Spleen (tissue), 11 donors: ENCODE data around the gene ZNF648. TPM values are rescaled to one million over a fixed set of nuclear protein-coding genes. Genes with fewer than 3 reads are reported as not detected.

Source experiments
- DNase-seq: peaks from one replicate; pipeline ENCODE4 v3.0.0-alpha.2; 2020
- H3K27ac ChIP-seq, 8 donors: fragments of 200-600 bp; sonication (generic) in 7 of 8; 1 replicate in 4 of 8; 2 replicates in 4 of 8; pipeline versions ENCODE4 v1.5.0 to v1.8.0; 2016 to 2021; ENCODE audit warnings: inconsistent platforms in 4 of 8, mild to moderate bottlenecking in 4 of 8, moderate library complexity in 1 of 8
- H3K27me3 ChIP-seq, 7 donors: fragments of 200-600 bp; sonication (generic) in 6 of 7; replicated peaks in 1 of 7; 1 replicate in 4 of 7; 2 replicates in 3 of 7; pipeline versions ENCODE4 v1.5.0 to v1.8.0; 2016 to 2021; ENCODE audit warnings: inconsistent platforms in 3 of 7, mild to moderate bottlenecking in 1 of 7
- H3K36me3 ChIP-seq, 6 donors: fragments of 200-600 bp; sonication (generic) in 5 of 6; 1 replicate in 4 of 6; 2 replicates in 2 of 6; pipeline versions ENCODE4 v1.5.0 to v1.8.0; 2016 to 2021; ENCODE audit warnings: inconsistent platforms in 2 of 6
- H3K4me1 ChIP-seq, 6 donors: fragments of 200-600 bp; sonication (generic) in 5 of 6; 1 replicate in 3 of 6; 2 replicates in 3 of 6; pipeline versions ENCODE4 v1.5.0 to v1.8.0; 2016 to 2021; ENCODE audit warnings: inconsistent platforms in 3 of 6
- H3K4me3 ChIP-seq, 8 donors: fragments of 200-600 bp; sonication (generic) in 7 of 8; 1 replicate in 4 of 8; 2 replicates in 4 of 8; pipeline versions ENCODE4 v1.5.0 to v1.8.0; 2016 to 2021; ENCODE audit warnings: inconsistent platforms in 4 of 8, mild to moderate bottlenecking in 4 of 8, moderate library complexity in 2 of 8
- H3K9me3 ChIP-seq, 8 donors: fragments of 200-600 bp; sonication (generic) in 7 of 8; 1 replicate in 4 of 8; 2 replicates in 4 of 8; pipeline versions ENCODE4 v1.5.0 to v1.8.0; 2016 to 2021; ENCODE audit warnings: inconsistent platforms in 4 of 8
- CTCF ChIP-seq, 11 experiments: fragments of 200-600 bp in 7 of 11; fragments of 450-650 bp in 4 of 11; sonication (generic) in 4 of 11; IDR thresholded peaks in 8 of 11; conservative IDR thresholded peaks in 3 of 11; 1 replicate in 7 of 11; 2 replicates in 4 of 11; pipeline versions ENCODE4 v1.4.0 to v1.8.0; 2016 to 2021; ENCODE audit warnings: antibody characterized with exemption in 11 of 11, inconsistent platforms in 4 of 11, mild to moderate bottlenecking in 1 of 11
- POLR2A ChIP-seq, 3 donors: fragments of 450-650 bp; IDR thresholded peaks; one replicate each; pipeline ENCODE4 v1.5.1; 2017; ENCODE audit warnings: antibody characterized with exemption in 3 of 3, mild to moderate bottlenecking in 1 of 3
- POLR2AphosphoS5 ChIP-seq, 3 donors: sonication (generic); formaldehyde crosslinking; IDR thresholded peaks; one replicate each; pipeline ENCODE4 v1.5.1; 2017; ENCODE audit warnings: antibody characterized with exemption in 3 of 3
- WGBS, 5 donors: extraction: QIAGEN DNeasy Blood & Tissue Kit in 3 of 5; methylation state at CpG; one replicate each; pipeline versions ENCODE4 v1.1.5 to v1.1.7; 2013 to 2018; 5-methylcytosine and 5-hydroxymethylcytosine counted together
- intact Hi-C: fragments of 100-400 bp; cut with DNase I; formaldehyde crosslinking; loops from one replicate; pipeline ENCODE4 v1.15.0; 2023; ENCODE audit warnings: low total_unique reads
- polyA plus RNA-seq, 3 donors: library from polyadenylated mRNA; stranded (reverse); fragments of 200-250 nt; gene quantifications; one replicate each; pipeline ENCODE4 v1.2.1, GENCODE V29; 2013
- total RNA-seq, 7 donors: library from RNA; depleted of rRNA in 3 of 7; stranded (reverse); fragments of >200 nt in 3 of 7; fragmentation: NEBNext Ultra II Directional in 4 of 7; extraction: Animal tissue kit (Norgen Biotek cat#: 25700) in 4 of 7; gene quantifications; one replicate each; pipeline versions ENCODE4 v1.1.0 to v1.2.1, GENCODE V29; 2016 to 2021
- donor health status: healthy with polysubstance abuse.
- donor health status: DM: no; HTN: no; CAD: no; lungs with moderate emphysema.
- donor health status: DM: no; HTN: no; CAD: no.
- donor health status: Bipolar disorder and iron deficiency.
- donor health status: healthy.
- donor health status: DM: no; HTN: no; CAD: no.
- donor health status: DM: yes; HTN: yes; CAD: no.

Gene ZNF648
- total and polyA plus RNA-seq, 10 donors, result 0.26 TPM; not detected in 9

- intact Hi-C loops, result no loop called here
- peaks cover 0 to 8% (median 0%) of the 10 kb centered on the region in 7 donors for H3K27me3 ChIP-seq
- no peak for DNase-seq
- H3K27ac ChIP-seq, result no peak overlapping the region
- H3K4me3 ChIP-seq, result no peak overlapping the region
- no peaks in the 10 kb centered on the region for H3K36me3 ChIP-seq
- no peaks in the 10 kb centered on the region for H3K4me1 ChIP-seq
- TF ChIP-seq POLR2A (IDR thresholded peaks at IDR 0.05) (no peak), CTCF (IDR thresholded peaks at IDR 0.05 in 8 of 11, conservative IDR thresholded peaks at IDR 0.05 in 3 of 11) (no peak), POLR2AphosphoS5 (IDR thresholded peaks at IDR 0.05) (no peak)
- WGBS, 5 donors, result 85 to 100% (median 86%) methylated on average over 1 of the region's 1 CpG
- no peaks in the 10 kb centered on the region for H3K9me3 ChIP-seq
Measured at GRCh38 chr1:182093781-182094180, 32.3 kb upstream of the ZNF648 start.

- intact Hi-C loops, result no loop called here
Measured at GRCh38 chr1:182092336-182092735, 30.8 kb upstream of the ZNF648 start.

GRCh38 chr1:182091083-182091482, 29.6 kb upstream of the ZNF648 start:
- DNase-seq, result no peak
- WGBS, 5 donors, result 88 to 91% (median 89%) methylated on average over 2 of the region's 2 CpGs; no CpG with 5 or more reads in 1 of the 5 donors
- TF ChIP-seq POLR2A (IDR thresholded peaks at IDR 0.05), result no peak
- no peak for TF ChIP-seq CTCF (IDR thresholded peaks at IDR 0.05 in 8 of 11, conservative IDR thresholded peaks at IDR 0.05 in 3 of 11)
- no peak for TF ChIP-seq POLR2AphosphoS5 (IDR thresholded peaks at IDR 0.05)
- Histone ChIP-seq H3K27ac (no peak overlapping the region), H3K4me3 (no peak overlapping the region), H3K9me3 (no peaks in the 10 kb centered on the region), H3K4me1 (peaks cover 0 to 17% (median 9%) of the 10 kb centered on the region in 6 donors), H3K36me3 (no peaks in the 10 kb centered on the region), H3K27me3 (peaks cover 0 to 2% (median 0%) of the 10 kb centered on the region in 7 donors)
- intact Hi-C loops, result no loop called here

More at GRCh38 chr1:182092336-182092735, 30.8 kb upstream of the ZNF648 start:
- Histone ChIP-seq H3K27me3 (peaks cover 0 to 8% (median 0%) of the 10 kb centered on the region in 7 donors), H3K4me1 (peaks cover 0 to 12% (median 9%) of the 10 kb centered on the region in 6 donors), H3K4me3 (no peak overlapping the region), H3K27ac (no peak overlapping the region), H3K9me3 (no peaks in the 10 kb centered on the region), H3K36me3 (no peaks in the 10 kb centered on the region)
- DNase-seq, result no peak
- no peak for TF ChIP-seq POLR2AphosphoS5 (IDR thresholded peaks at IDR 0.05)
- TF ChIP-seq POLR2A (IDR thresholded peaks at IDR 0.05), result no peak
- no peak for TF ChIP-seq CTCF (IDR thresholded peaks at IDR 0.05 in 8 of 11, conservative IDR thresholded peaks at IDR 0.05 in 3 of 11)
- 81 to 90% (median 82%) methylated on average over 5 of the region's 5 CpGs for WGBS, 5 donors

- Histone ChIP-seq H3K9me3 (no peaks in the 10 kb centered on the region), H3K4me1 (peaks cover 4 to 37% (median 21%) of the 10 kb centered on the region in 6 donors)
Measured at GRCh38 chr1:182087719-182088350, 26.3 kb upstream of the ZNF648 start.

More at GRCh38 chr1:182087719-182088350, 26.3 kb upstream of the ZNF648 start:
- no peak overlapping the region for H3K4me3 ChIP-seq
- peak overlapping the region in 1 of 8 donors; percentile 21 for H3K27ac ChIP-seq
- 63 to 83% (median 68%) methylated on average over 5 to 6 of the region's 6 CpGs for WGBS, 5 donors
- TF ChIP-seq POLR2A (IDR thresholded peaks at IDR 0.05) (no peak), CTCF (IDR thresholded peaks at IDR 0.05 in 8 of 11, conservative IDR thresholded peaks at IDR 0.05 in 3 of 11) (no peak), POLR2AphosphoS5 (IDR thresholded peaks at IDR 0.05) (peak in 2 of 3 donors; percentile 8 to 38)
- no peak for DNase-seq
- no peaks in the 10 kb centered on the region for H3K27me3 ChIP-seq
- H3K36me3 ChIP-seq, result no peaks in the 10 kb centered on the region
- intact Hi-C loops, result loop anchor here (5.0 kb wide), 1 partner anchor 309 kb away; no protein-coding TSS in a partner anchor
